Middle frontal gyrus (tissue), 1 donor: ENCODE data around the gene SGSM2.
A peak's percentile ranks its signal among the peaks of the same experiment; 100 is the strongest.

ENCODE experiments used
- DNase-seq: peaks from one replicate; pipeline ENCODE4 v3.0.0-alpha.2; 2015; ENCODE audit warnings: low spot score; ENCODE audit errors: extremely low spot score

Gene SGSM2

GRCh38 chr17:2397247-2398171, 60.2 kb downstream of the SGSM2 start:
- no peak for DNase-seq

GRCh38 chr17:2398182-2398581, 60.9 kb downstream of the SGSM2 start:
- no peak for DNase-seq

- DNase-seq = no peak
These were observed 61.6 kb downstream of the SGSM2 start for GRCh38 chr17:2398655-2399571.

GRCh38 chr17:2399572-2400473, 62.5 kb downstream of the SGSM2 start:
- peak; percentile 89 for DNase-seq

GRCh38 chr17:2400474-2400866, 63.2 kb downstream of the SGSM2 start:
- peak; percentile 11 for DNase-seq

- peak; percentile 92 for DNase-seq
These were observed 63.6 kb downstream of the SGSM2 start, which contains the start of gene MNT for GRCh38 chr17:2400877-2401425. TSS of gene MNT (minus strand) at chr17:2401060. CDS start at chr17:2400712, 348 bp downstream.

- peak; percentile 98 for DNase-seq
These were observed 64.3 kb downstream of the SGSM2 start for GRCh38 chr17:2401426-2402221.

- no peak for DNase-seq
These were observed 65.2 kb downstream of the SGSM2 start for GRCh38 chr17:2402544-2402943.

GRCh38 chr17:2403044-2403443, 65.7 kb downstream of the SGSM2 start:
- DNase-seq = no peak

- DNase-seq = no peak
These were observed 68.1 kb downstream of the SGSM2 start for GRCh38 chr17:2405247-2405926.

- no peak for DNase-seq
These were observed 69.1 kb downstream of the SGSM2 start for GRCh38 chr17:2406271-2406902.

- no peak for DNase-seq
These were observed 69.8 kb downstream of the SGSM2 start for GRCh38 chr17:2406903-2407790.

GRCh38 chr17:2410951-2411350, 73.7 kb downstream of the SGSM2 start:
- no peak for DNase-seq

GRCh38 chr17:2412561-2413021, 75.3 kb downstream of the SGSM2 start:
- no peak for DNase-seq

GRCh38 chr17:2414446-2415064, 77.3 kb downstream of the SGSM2 start:
- DNase-seq = no peak

- no peak for DNase-seq
These were observed 77.8 kb downstream of the SGSM2 start for GRCh38 chr17:2415081-2415480.
